GM12892 (cell line): ENCODE results near the gene ERC1.

ENCODE experiments used
- DNase-seq: peaks from one replicate; pipeline ENCODE4 v3.0.0; 2011; ENCODE audit not compliant: insufficient read length
- FAIRE-seq: peaks from 2 replicates; lab custom pipeline; 2011; peaks lifted over from hg19 to GRCh38; lab: Jason Lieb, UNC
- POLR2A ChIP-seq: IDR thresholded peaks from 2 replicates; pipeline ENCODE4 v1.6.1; 2011; ENCODE audit warnings: low read depth, low read length, control low read depth
- POLR2AphosphoS5 ChIP-seq: IDR thresholded peaks from 2 replicates; pipeline ENCODE4 v1.6.1; 2011; ENCODE audit warnings: low read depth, low read length, control low read depth
- TAF1 ChIP-seq: IDR thresholded peaks from 2 replicates; pipeline ENCODE4 v1.6.1; 2011; ENCODE audit warnings: low read depth, mild to moderate bottlenecking, control low read depth, low read length, borderline replicate concordance

The ERC1 gene

GRCh38 chr12:1063852-1064251, 72.8 kb downstream of the ERC1 start:
- FAIRE-seq (no peak), DNase-seq (no peak)
- TF ChIP-seq POLR2A (no peak), TAF1 (no peak)

DNA sequence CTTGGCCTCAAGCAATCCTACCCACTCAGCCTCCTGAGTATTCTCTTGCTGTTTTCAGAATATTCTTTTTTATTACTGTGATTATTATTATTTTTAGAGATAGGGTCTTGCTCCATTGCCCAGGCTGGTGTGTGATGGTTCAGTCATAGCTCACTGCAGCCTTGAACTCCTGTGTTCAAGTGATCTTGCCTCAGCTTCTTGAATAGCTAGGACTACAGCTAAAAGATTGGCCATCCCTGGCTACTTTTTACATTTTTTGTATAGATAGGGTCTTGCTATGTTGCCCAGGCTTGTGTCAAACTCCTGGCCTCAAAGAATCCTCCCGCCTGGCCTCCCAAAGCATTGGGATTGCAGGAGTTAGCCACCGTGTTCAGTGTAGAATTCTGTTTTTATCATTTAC, 73.3 kb downstream of the ERC1 start:
- no peak for DNase-seq
- FAIRE-seq = no peak
- TF ChIP-seq POLR2A (no peak), POLR2AphosphoS5 (no peak), TAF1 (no peak)

- no peak for FAIRE-seq
Measured at GRCh38 chr12:1065629-1066028, 74.6 kb downstream of the ERC1 start.

GRCh38 chr12:1069846-1070245, 78.8 kb downstream of the ERC1 start:
- DNase-seq = no peak
- TF ChIP-seq POLR2AphosphoS5 = no peak
- TF ChIP-seq POLR2A = no peak
- TF ChIP-seq TAF1 = no peak
- no peak for FAIRE-seq

More at GRCh38 chr12:1065629-1066028, 74.6 kb downstream of the ERC1 start:
- TF ChIP-seq TAF1 = no peak
- no peak for TF ChIP-seq POLR2A
- no peak for TF ChIP-seq POLR2AphosphoS5
- DNase-seq = no peak

GRCh38 chr12:1071182-1071581, 80.2 kb downstream of the ERC1 start:
- FAIRE-seq (no peak), DNase-seq (no peak)
- TF ChIP-seq POLR2AphosphoS5 (no peak), TAF1 (no peak), POLR2A (no peak)

GRCh38 chr12:1073652-1074051, 82.6 kb downstream of the ERC1 start:
- DNase-seq = no peak
- TF ChIP-seq POLR2AphosphoS5 (no peak), POLR2A (no peak), TAF1 (no peak)
- FAIRE-seq = no peak

- no peak for FAIRE-seq
- TF ChIP-seq TAF1 = no peak
- no peak for TF ChIP-seq POLR2A
- TF ChIP-seq POLR2AphosphoS5 = no peak
- no peak for DNase-seq
Measured at GRCh38 chr12:1077036-1077803, 86.2 kb downstream of the ERC1 start.

- FAIRE-seq (no peak), DNase-seq (no peak)
- TF ChIP-seq POLR2A (no peak), POLR2AphosphoS5 (no peak), TAF1 (no peak)
Measured at GRCh38 chr12:1078002-1078401, 87.0 kb downstream of the ERC1 start.

- no peak for TF ChIP-seq POLR2AphosphoS5
- FAIRE-seq = peak; percentile 86
- no peak for DNase-seq
Measured at GRCh38 chr12:1080520-1081223, 89.6 kb downstream of the ERC1 start.

DNA sequence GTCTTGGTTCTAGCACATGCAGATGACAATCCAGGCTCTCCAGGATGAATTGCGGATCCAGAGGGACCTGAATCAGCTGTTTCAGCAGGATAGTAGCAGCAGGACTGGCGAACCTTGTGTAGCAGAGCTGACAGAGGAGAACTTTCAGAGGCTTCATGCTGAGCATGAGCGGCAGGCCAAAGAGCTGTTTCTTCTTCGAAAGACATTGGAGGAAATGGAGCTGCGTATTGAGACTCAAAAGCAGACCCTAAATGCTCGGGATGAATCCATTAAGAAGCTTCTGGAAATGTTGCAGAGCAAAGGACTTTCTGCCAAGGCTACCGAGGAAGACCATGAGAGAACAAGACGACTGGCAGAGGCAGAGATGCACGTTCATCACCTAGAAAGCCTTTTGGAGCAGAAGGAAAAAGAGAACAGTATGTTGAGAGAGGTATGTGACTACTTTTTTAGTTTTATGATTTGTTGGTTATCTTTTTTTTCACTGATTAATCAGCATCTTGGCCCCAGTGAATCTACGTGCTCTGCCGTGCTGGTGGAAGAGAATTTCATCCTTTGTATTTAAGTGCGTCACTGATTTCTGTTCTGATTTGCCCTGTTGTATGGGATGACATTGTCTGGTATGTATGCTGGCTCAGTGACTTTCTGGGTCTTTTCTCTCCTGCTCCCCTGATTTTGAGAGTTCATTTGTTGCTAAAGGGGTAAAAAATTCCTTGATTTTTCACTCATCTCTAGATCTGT, 92.3 kb downstream of the ERC1 start:
- FAIRE-seq = no peak
- TF ChIP-seq TAF1 (no peak), POLR2AphosphoS5 (no peak), POLR2A (no peak)
- DNase-seq = no peak

DNA sequence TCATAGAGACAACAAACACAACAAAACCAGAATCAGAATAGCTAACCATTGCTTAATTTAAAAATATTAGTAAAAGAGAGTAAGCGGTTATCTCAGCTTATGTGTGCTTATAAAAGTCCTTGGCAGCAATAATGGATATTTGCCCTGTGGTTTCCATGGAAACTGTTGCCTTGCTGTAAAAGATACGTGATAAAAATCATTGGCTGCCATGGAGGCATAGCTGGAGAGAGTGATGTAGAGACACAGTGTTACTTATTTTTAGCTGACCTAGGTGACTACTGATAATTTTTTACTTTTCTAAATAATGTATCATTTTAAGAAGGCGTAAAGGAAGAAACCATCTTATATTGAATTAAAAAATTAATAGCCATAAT, 92.9 kb downstream of the ERC1 start:
- DNase-seq (no peak), FAIRE-seq (no peak)

More for the DNA sequence above, 92.9 kb downstream of the ERC1 start:
- no peak for TF ChIP-seq POLR2AphosphoS5
